Mesothelial cell of epicardium (in vitro differentiated cells): ENCODE data around the gene DIS3L2. TPM values are rescaled to one million over a fixed set of nuclear protein-coding genes. Genes with fewer than 3 reads are reported as not detected.
"Not testable (repeated sequence)": the region's sequence is repeated elsewhere in the genome, so short reads cannot be mapped to it uniquely, and the experiment has no call there.

Experiments used
- DNase-seq, 2 experiments: peaks; one replicate each; pipeline ENCODE4 v3.0.0; 2021; ENCODE audit warnings: low spot score in 2 of 2; ENCODE audit not compliant: unreplicated experiment in 2 of 2
- H3K27ac Mint-ChIP-seq: 2 replicates; pipeline ENCODE4 v1.8.0; 2021; ENCODE audit warnings: mixed read lengths
- H3K27me3 Mint-ChIP-seq: 2 replicates; pipeline ENCODE4 v1.8.0; 2021; ENCODE audit warnings: low read depth, mixed read lengths
- H3K36me3 Mint-ChIP-seq: 2 replicates; pipeline ENCODE4 v1.8.0; 2021; ENCODE audit warnings: mixed read lengths
- H3K4me1 Mint-ChIP-seq: 2 replicates; pipeline ENCODE4 v1.8.0; 2021; ENCODE audit warnings: mixed read lengths
- H3K4me3 Mint-ChIP-seq: 2 replicates; pipeline ENCODE4 v1.8.0; 2021; ENCODE audit warnings: mild to moderate bottlenecking, moderate library complexity, mixed read lengths
- H3K9me3 Mint-ChIP-seq: 2 replicates; pipeline ENCODE4 v1.8.0; 2021; ENCODE audit warnings: mixed read lengths
- CTCF ChIP-seq: fragments of 200-600 bp; sonication (generic); IDR thresholded peaks from one replicate; pipeline ENCODE4 v1.5.0; 2021; ENCODE audit warnings: antibody characterized with exemption; ENCODE audit not compliant: unreplicated experiment
- total RNA-seq: library from RNA; stranded (reverse); gene quantifications from 3 replicates; pipeline ENCODE4 v1.2.1, GENCODE V29; 2021

The DIS3L2 gene
- total RNA-seq, 1 donor from 2014 or later = 74.4 TPM

- Mint-ChIP-seq H3K9me3 (no peaks in the 10 kb centered on the region), H3K36me3 (peaks cover 4% of the 10 kb centered on the region), H3K4me3 (no peak overlapping the region), H3K27me3 (no peaks in the 10 kb centered on the region), H3K27ac (no peak overlapping the region), H3K4me1 (no peaks in the 10 kb centered on the region)
- TF ChIP-seq CTCF = no peak
- peak in 1 of 2 experiments; percentile 28 for DNase-seq
These were observed 374.8 kb downstream of the DIS3L2 start for GRCh38 chr2:232336241-232336736.

- no peaks in the 10 kb centered on the region for H3K27me3 Mint-ChIP-seq
- H3K4me3 Mint-ChIP-seq = no peak overlapping the region
- TF ChIP-seq CTCF = no peak
- no peak overlapping the region for H3K27ac Mint-ChIP-seq
- no peaks in the 10 kb centered on the region for H3K4me1 Mint-ChIP-seq
- no peaks in the 10 kb centered on the region for H3K9me3 Mint-ChIP-seq
- peak in 1 of 2 experiments; percentile 20 for DNase-seq
- H3K36me3 Mint-ChIP-seq = peaks cover 4% of the 10 kb centered on the region
These were observed 375.6 kb downstream of the DIS3L2 start for GRCh38 chr2:232336981-232337720.

- not testable (repeated sequence) for H3K4me1 Mint-ChIP-seq, H3K9me3 Mint-ChIP-seq, H3K36me3 Mint-ChIP-seq, H3K4me3 Mint-ChIP-seq, H3K27ac Mint-ChIP-seq, H3K27me3 Mint-ChIP-seq, DNase-seq
These were observed 376.7 kb downstream of the DIS3L2 start for GRCh38 chr2:232338094-232338758.

GRCh38 chr2:232338759-232339106 is 377.2 kb downstream of the DIS3L2 start:
- peaks cover 4% of the 10 kb centered on the region for H3K36me3 Mint-ChIP-seq
- H3K27me3 Mint-ChIP-seq = no peaks in the 10 kb centered on the region
- no peaks in the 10 kb centered on the region for H3K9me3 Mint-ChIP-seq
- no peak overlapping the region for H3K27ac Mint-ChIP-seq
- TF ChIP-seq CTCF = no peak
- H3K4me3 Mint-ChIP-seq = no peak overlapping the region
- DNase-seq = no peak
- peaks cover 2% of the 10 kb centered on the region for H3K4me1 Mint-ChIP-seq

GRCh38 chr2:232339121-232340081 is 377.9 kb downstream of the DIS3L2 start:
- no peaks in the 10 kb centered on the region for H3K9me3 Mint-ChIP-seq
- H3K4me3 Mint-ChIP-seq = no peak overlapping the region
- no peaks in the 10 kb centered on the region for H3K27me3 Mint-ChIP-seq
- TF ChIP-seq CTCF = no peak
- peaks cover 4% of the 10 kb centered on the region for H3K36me3 Mint-ChIP-seq
- no peak overlapping the region for H3K27ac Mint-ChIP-seq
- H3K4me1 Mint-ChIP-seq = peaks cover 2% of the 10 kb centered on the region
- no peak for DNase-seq
